HG03103 (cell line): ENCODE measurements around the gene RAB11FIP2.

Experiments
- ATAC-seq: cut with Tn5 transposase; IDR thresholded peaks from one replicate; pipeline ENCODE4 v1.9.1; 2021; ENCODE audit warnings: low read depth; ENCODE audit not compliant: unreplicated experiment

The RAB11FIP2 gene

GRCh38 chr10:117988814-117989213 is 57.9 kb downstream of the RAB11FIP2 start:
- no peak for ATAC-seq

- ATAC-seq, result no peak
These were observed 59.4 kb downstream of the RAB11FIP2 start for GRCh38 chr10:117987244-117987909.

- no peak for ATAC-seq
These were observed 62.8 kb downstream of the RAB11FIP2 start for GRCh38 chr10:117983961-117984360.

GRCh38 chr10:117980755-117981702 is 65.7 kb downstream of the RAB11FIP2 start:
- no peak for ATAC-seq

GRCh38 chr10:117980216-117980615 is 66.5 kb downstream of the RAB11FIP2 start:
- ATAC-seq, result no peak

GRCh38 chr10:117972168-117972837 is 74.4 kb downstream of the RAB11FIP2 start:
- ATAC-seq, result no peak

- no peak for ATAC-seq
These were observed 75.8 kb downstream of the RAB11FIP2 start for GRCh38 chr10:117970962-117971361.

GRCh38 chr10:117969592-117969991 is 77.1 kb downstream of the RAB11FIP2 start:
- no peak for ATAC-seq

GRCh38 chr10:117968354-117969182 is 78.2 kb downstream of the RAB11FIP2 start:
- ATAC-seq, result no peak

GRCh38 chr10:117967149-117967650 is 79.5 kb downstream of the RAB11FIP2 start:
- ATAC-seq, result no peak

- no peak for ATAC-seq
These were observed 80.8 kb downstream of the RAB11FIP2 start for GRCh38 chr10:117965984-117966383.

- no peak for ATAC-seq
These were observed 82.2 kb downstream of the RAB11FIP2 start for GRCh38 chr10:117964536-117964935.

- no peak for ATAC-seq
These were observed 86.3 kb downstream of the RAB11FIP2 start for GRCh38 chr10:117960345-117960935.

- no peak for ATAC-seq
These were observed 89.8 kb downstream of the RAB11FIP2 start for GRCh38 chr10:117956972-117957371.

- no peak for ATAC-seq
These were observed 91.6 kb downstream of the RAB11FIP2 start for GRCh38 chr10:117955176-117955575.
